Fibroblast of lung (primary cell): Measurements from ENCODE around the gene DLGAP1. TPM values are rescaled to one million over a fixed set of nuclear protein-coding genes. Genes with fewer than 3 reads are reported as not detected.
A peak's percentile ranks its signal among the peaks of the same experiment; 100 is the strongest.

ENCODE experiments used
- DNase-seq, 2 donors: peaks; one replicate each; pipeline versions ENCODE4 v3.0.0 to v3.0.0-alpha.2; 2010; ENCODE audit warnings: low read depth in 2 of 2
- H2AFZ ChIP-seq: 2 replicates; pipeline ENCODE4 v1.5.1; 2012; ENCODE audit warnings: low read length, control low read depth, inconsistent platforms
- H3K27ac ChIP-seq: 2 replicates; pipeline ENCODE4 v1.5.1; 2011; ENCODE audit warnings: low read length, control low read depth; ENCODE audit not compliant: insufficient read depth
- H3K27me3 ChIP-seq: 2 replicates; pipeline ENCODE4 v1.5.1; 2011; ENCODE audit warnings: mild to moderate bottlenecking, low read length; ENCODE audit not compliant: control insufficient read depth, insufficient read depth
- H3K36me3 ChIP-seq: 2 replicates; pipeline ENCODE4 v1.5.1; 2011; ENCODE audit warnings: low read length; ENCODE audit not compliant: control insufficient read depth, insufficient read depth
- H3K4me1 ChIP-seq: 2 replicates; pipeline ENCODE4 v1.5.1; 2011; ENCODE audit warnings: low read length; ENCODE audit not compliant: control insufficient read depth, insufficient read depth; ENCODE audit errors: extremely low read depth
- H3K4me2 ChIP-seq: 2 replicates; pipeline ENCODE4 v1.5.1; 2011; ENCODE audit warnings: low read length, control low read depth; ENCODE audit not compliant: insufficient read depth; ENCODE audit errors: extremely low read depth
- H3K4me3 ChIP-seq, 4 experiments: fragments of 200-600 bp in 1 of 4; sonication (generic) in 1 of 4; replicated peaks in 1 of 4; 2 replicates each; pipeline ENCODE4 v1.5.1; 2011 to 2016; ENCODE audit warnings: low read length in 4 of 4, low read depth in 3 of 4, mild to moderate bottlenecking in 3 of 4, control low read depth in 2 of 4, inconsistent platforms in 1 of 4, mixed read lengths in 1 of 4; ENCODE audit not compliant: insufficient read depth in 1 of 4; ENCODE audit errors: control extremely low read depth in 1 of 4
- H3K79me2 ChIP-seq: 2 replicates; pipeline ENCODE4 v1.5.1; 2012; ENCODE audit warnings: mild to moderate bottlenecking, low read length, inconsistent platforms; ENCODE audit not compliant: control insufficient read depth, insufficient read depth
- H3K9ac ChIP-seq: 2 replicates; pipeline ENCODE4 v1.5.1; 2011; ENCODE audit warnings: mild to moderate bottlenecking, low read length, control low read depth; ENCODE audit not compliant: insufficient read depth
- H3K9me3 ChIP-seq: 2 replicates; pipeline ENCODE4 v1.5.1; 2012; ENCODE audit warnings: low read depth, low read length; ENCODE audit not compliant: control insufficient read depth, insufficient read depth
- H4K20me1 ChIP-seq: 2 replicates; pipeline ENCODE4 v1.5.1; 2011; ENCODE audit warnings: low read length; ENCODE audit not compliant: control insufficient read depth, insufficient read depth; ENCODE audit errors: extremely low read depth
- EZH2 ChIP-seq: IDR thresholded peaks from 2 replicates; pipeline ENCODE4 v1.5.1; 2012; ENCODE audit warnings: low read length, control low read depth, mild to moderate bottlenecking; ENCODE audit errors: missing control alignments
- polyA plus RNA-seq, 2 donors: library from polyadenylated mRNA; depleted of rRNA in 1 of 2; stranded (reverse) in 1 of 2; unstranded in 1 of 2; fragments of >200 nt; gene quantifications; 2 replicates each; pipeline ENCODE4 v1.2.1, GENCODE V29; 2011 to 2012; ENCODE audit warnings: missing spikeins in 1 of 2
- total RNA-seq: library from RNA; depleted of rRNA; stranded (reverse); fragments of >200 nt; gene quantifications from 2 replicates; pipeline ENCODE4 v1.2.1, GENCODE V29; 2014
- TF ChIP-seq, protein P1 (sequence below), 2 donors: IDR thresholded peaks in 1 of 2; conservative IDR thresholded peaks in 1 of 2; 1 replicate in 1 of 2; 2 replicates in 1 of 2; pipeline ENCODE4 v1.5.1; 2011 to 2012; ENCODE audit warnings: low read length in 2 of 2, control low read depth in 1 of 2, inconsistent platforms in 1 of 2, low read depth in 1 of 2, mild to moderate bottlenecking in 1 of 2

DLGAP1 gene
- total and polyA plus RNA-seq, 2 donors (not counting 1 experiment from before 2014, with no cell fraction given), result 0.16 to 0.17 TPM

- H3K27me3 ChIP-seq, result no peaks in the 10 kb centered on the region
- no peak overlapping the region for H3K27ac ChIP-seq
- TF ChIP-seq EZH2, result no peak
- TF ChIP-seq, protein P1, sequence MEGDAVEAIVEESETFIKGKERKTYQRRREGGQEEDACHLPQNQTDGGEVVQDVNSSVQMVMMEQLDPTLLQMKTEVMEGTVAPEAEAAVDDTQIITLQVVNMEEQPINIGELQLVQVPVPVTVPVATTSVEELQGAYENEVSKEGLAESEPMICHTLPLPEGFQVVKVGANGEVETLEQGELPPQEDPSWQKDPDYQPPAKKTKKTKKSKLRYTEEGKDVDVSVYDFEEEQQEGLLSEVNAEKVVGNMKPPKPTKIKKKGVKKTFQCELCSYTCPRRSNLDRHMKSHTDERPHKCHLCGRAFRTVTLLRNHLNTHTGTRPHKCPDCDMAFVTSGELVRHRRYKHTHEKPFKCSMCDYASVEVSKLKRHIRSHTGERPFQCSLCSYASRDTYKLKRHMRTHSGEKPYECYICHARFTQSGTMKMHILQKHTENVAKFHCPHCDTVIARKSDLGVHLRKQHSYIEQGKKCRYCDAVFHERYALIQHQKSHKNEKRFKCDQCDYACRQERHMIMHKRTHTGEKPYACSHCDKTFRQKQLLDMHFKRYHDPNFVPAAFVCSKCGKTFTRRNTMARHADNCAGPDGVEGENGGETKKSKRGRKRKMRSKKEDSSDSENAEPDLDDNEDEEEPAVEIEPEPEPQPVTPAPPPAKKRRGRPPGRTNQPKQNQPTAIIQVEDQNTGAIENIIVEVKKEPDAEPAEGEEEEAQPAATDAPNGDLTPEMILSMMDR (conservative IDR thresholded peaks at IDR 0.05 in 1 of 2, IDR thresholded peaks at IDR 0.05 in 1 of 2; ENCODE audit: low read depth in 1 of 2, low read length in 2 of 2), result no peak
- peak; percentile 42 to 69 for DNase-seq
- no peak overlapping the region for H3K4me3 ChIP-seq
- H3K4me2 ChIP-seq, result no peak overlapping the region
- H3K9ac ChIP-seq, result no peak overlapping the region
- no peaks in the 10 kb centered on the region for H3K4me1 ChIP-seq
- no peaks in the 10 kb centered on the region for H3K36me3 ChIP-seq
- H3K9me3 ChIP-seq, result no peaks in the 10 kb centered on the region
- H2AFZ ChIP-seq, result no peak overlapping the region
- H3K79me2 ChIP-seq, result no peaks in the 10 kb centered on the region
- H4K20me1 ChIP-seq, result no peaks in the 10 kb centered on the region
Measured at GRCh38 chr18:3748086-3748485, 707.0 kb downstream of the DLGAP1 start.

GRCh38 chr18:3747176-3747973, 707.7 kb downstream of the DLGAP1 start:
- Histone ChIP-seq H3K4me2 (peak overlapping the region; percentile 46), H2AFZ (no peak overlapping the region), H3K4me1 (no peaks in the 10 kb centered on the region), H3K27ac (no peak overlapping the region), H4K20me1 (no peaks in the 10 kb centered on the region), H3K9ac (no peak overlapping the region), H3K79me2 (no peaks in the 10 kb centered on the region), H3K4me3 (peak overlapping the region in 2 of 4 experiments; percentile 5 to 34), H3K9me3 (no peaks in the 10 kb centered on the region), H3K36me3 (no peaks in the 10 kb centered on the region), H3K27me3 (no peaks in the 10 kb centered on the region)
- TF ChIP-seq, protein P1 (conservative IDR thresholded peaks at IDR 0.05 in 1 of 2, IDR thresholded peaks at IDR 0.05 in 1 of 2; ENCODE audit: low read depth in 1 of 2, low read length in 2 of 2), result no peak
- no peak for TF ChIP-seq EZH2
- DNase-seq, result peak; percentile 91 to 92

- no peak overlapping the region for H3K4me2 ChIP-seq
- no peaks in the 10 kb centered on the region for H3K79me2 ChIP-seq
- no peak overlapping the region for H3K4me3 ChIP-seq
- no peaks in the 10 kb centered on the region for H3K9me3 ChIP-seq
- H4K20me1 ChIP-seq, result no peaks in the 10 kb centered on the region
- no peak overlapping the region for H2AFZ ChIP-seq
- no peaks in the 10 kb centered on the region for H3K27me3 ChIP-seq
- no peak overlapping the region for H3K27ac ChIP-seq
- TF ChIP-seq, protein P1 (conservative IDR thresholded peaks at IDR 0.05 in 1 of 2, IDR thresholded peaks at IDR 0.05 in 1 of 2; ENCODE audit: low read depth in 1 of 2, low read length in 2 of 2), result no peak
- no peak for TF ChIP-seq EZH2
- H3K9ac ChIP-seq, result no peak overlapping the region
- no peaks in the 10 kb centered on the region for H3K4me1 ChIP-seq
- no peak for DNase-seq
- no peaks in the 10 kb centered on the region for H3K36me3 ChIP-seq
Measured at GRCh38 chr18:3742541-3742940, 712.6 kb downstream of the DLGAP1 start.
